ENCODE results near the gene MED12L.

The MED12L gene

DNA sequence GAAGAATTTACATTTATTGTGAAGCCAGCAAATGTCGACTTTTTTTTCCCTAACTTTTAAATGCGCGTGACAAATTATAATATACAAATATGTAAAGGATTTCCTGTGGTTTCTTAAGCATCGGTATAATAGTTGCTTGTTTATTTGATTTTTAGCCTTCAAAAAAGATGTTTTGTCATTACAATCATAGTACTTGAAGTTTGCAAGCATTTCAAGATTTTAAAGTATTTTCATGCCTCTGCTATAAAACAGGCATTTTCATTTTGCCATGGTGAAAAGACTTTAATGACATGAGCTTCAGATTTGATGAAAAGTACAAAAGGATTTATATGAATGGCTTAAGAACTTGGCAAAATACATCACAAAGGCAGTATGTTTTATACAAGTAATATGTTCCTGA lies 308.5 kb downstream of the MED12L start:
- H3K9ac ChIP-seq (ENCODE audit: low read depth in 1 of 2, low read length in 2 of 2), result no peak overlapping the region
- no peak overlapping the region for H3K4me3 ChIP-seq (ENCODE audit: low read depth in 1 of 2, low read length in 2 of 2)
- H3K27ac ChIP-seq (ENCODE audit: low read depth, low read length), result no peak overlapping the region
- H3K36me3 ChIP-seq (ENCODE audit: control insufficient read depth in 1 of 2, insufficient read depth in 2 of 2, low read length in 2 of 2), result no peaks in the 10 kb centered on the region
- H3K4me1 ChIP-seq (ENCODE audit: control insufficient read depth in 1 of 2, insufficient read depth in 2 of 2, low read length in 2 of 2), result no peaks in the 10 kb centered on the region
- no peaks in the 10 kb centered on the region for H3K27me3 ChIP-seq (ENCODE audit: control insufficient read depth in 1 of 2, insufficient read depth in 2 of 2, low read length in 2 of 2)
- no peaks in the 10 kb centered on the region for H3K9me3 ChIP-seq (ENCODE audit: control insufficient read depth in 1 of 2, low read length in 2 of 2)

GRCh38 chr3:151394611-151395010 lies 309.1 kb downstream of the MED12L start:
- no peaks in the 10 kb centered on the region for H3K27me3 ChIP-seq (ENCODE audit: control insufficient read depth in 1 of 2, insufficient read depth in 2 of 2, low read length in 2 of 2)
- no peaks in the 10 kb centered on the region for H3K9me3 ChIP-seq (ENCODE audit: control insufficient read depth in 1 of 2, low read length in 2 of 2)
- no peak overlapping the region for H3K27ac ChIP-seq (ENCODE audit: low read depth, low read length)
- no peaks in the 10 kb centered on the region for H3K4me1 ChIP-seq (ENCODE audit: control insufficient read depth in 1 of 2, insufficient read depth in 2 of 2, low read length in 2 of 2)
- H3K36me3 ChIP-seq (ENCODE audit: control insufficient read depth in 1 of 2, insufficient read depth in 2 of 2, low read length in 2 of 2), result no peaks in the 10 kb centered on the region
- no peak overlapping the region for H3K4me3 ChIP-seq (ENCODE audit: low read depth in 1 of 2, low read length in 2 of 2)
- no peak overlapping the region for H3K9ac ChIP-seq (ENCODE audit: low read depth in 1 of 2, low read length in 2 of 2)

DNA sequence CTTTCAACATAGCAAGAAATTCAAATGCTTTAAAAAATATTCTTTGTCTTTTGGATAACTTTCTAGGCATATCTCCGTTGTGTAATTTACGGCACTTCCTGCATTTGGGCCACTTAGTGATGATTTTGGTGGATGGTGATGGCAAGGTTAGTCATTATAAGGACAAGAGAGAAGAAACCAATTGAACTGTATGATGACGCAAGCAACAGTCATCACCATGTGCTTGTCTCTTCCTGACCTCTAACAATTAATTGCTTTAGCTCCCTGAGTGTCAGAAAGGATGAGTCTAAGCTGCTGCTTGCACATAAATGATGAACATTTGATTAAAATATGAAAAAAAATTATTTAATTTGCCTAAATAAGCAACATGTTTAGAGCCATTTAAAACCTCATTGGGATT lies 310.3 kb downstream of the MED12L start:
- H3K9ac ChIP-seq (ENCODE audit: low read depth in 1 of 2, low read length in 2 of 2), result no peak overlapping the region

GRCh38 chr3:151398895-151399294 lies 313.4 kb downstream of the MED12L start:
- H3K4me1 ChIP-seq (ENCODE audit: control insufficient read depth in 1 of 2, insufficient read depth in 2 of 2, low read length in 2 of 2), result no peaks in the 10 kb centered on the region
- no peaks in the 10 kb centered on the region for H3K9me3 ChIP-seq (ENCODE audit: control insufficient read depth in 1 of 2, low read length in 2 of 2)
- no peaks in the 10 kb centered on the region for H3K36me3 ChIP-seq (ENCODE audit: control insufficient read depth in 1 of 2, insufficient read depth in 2 of 2, low read length in 2 of 2)
- H3K9ac ChIP-seq (ENCODE audit: low read depth in 1 of 2, low read length in 2 of 2), result no peak overlapping the region
- no peak overlapping the region for H3K4me3 ChIP-seq (ENCODE audit: low read depth in 1 of 2, low read length in 2 of 2)
- H3K27me3 ChIP-seq (ENCODE audit: control insufficient read depth in 1 of 2, insufficient read depth in 2 of 2, low read length in 2 of 2), result no peaks in the 10 kb centered on the region
- H3K27ac ChIP-seq (ENCODE audit: low read depth, low read length), result no peak overlapping the region

More for the DNA sequence above, 310.3 kb downstream of the MED12L start:
- H3K9me3 ChIP-seq (ENCODE audit: control insufficient read depth in 1 of 2, low read length in 2 of 2), result no peaks in the 10 kb centered on the region
- H3K27ac ChIP-seq (ENCODE audit: low read depth, low read length), result no peak overlapping the region
- H3K36me3 ChIP-seq (ENCODE audit: control insufficient read depth in 1 of 2, insufficient read depth in 2 of 2, low read length in 2 of 2), result no peaks in the 10 kb centered on the region
- no peak overlapping the region for H3K4me3 ChIP-seq (ENCODE audit: low read depth in 1 of 2, low read length in 2 of 2)
- H3K27me3 ChIP-seq (ENCODE audit: control insufficient read depth in 1 of 2, insufficient read depth in 2 of 2, low read length in 2 of 2), result no peaks in the 10 kb centered on the region
- no peaks in the 10 kb centered on the region for H3K4me1 ChIP-seq (ENCODE audit: control insufficient read depth in 1 of 2, insufficient read depth in 2 of 2, low read length in 2 of 2)

- no peaks in the 10 kb centered on the region for H3K36me3 ChIP-seq (ENCODE audit: control insufficient read depth in 1 of 2, insufficient read depth in 2 of 2, low read length in 2 of 2)
- H3K27ac ChIP-seq (ENCODE audit: low read depth, low read length), result no peak overlapping the region
- H3K4me1 ChIP-seq (ENCODE audit: control insufficient read depth in 1 of 2, insufficient read depth in 2 of 2, low read length in 2 of 2), result no peaks in the 10 kb centered on the region
- H3K9ac ChIP-seq (ENCODE audit: low read depth in 1 of 2, low read length in 2 of 2), result no peak overlapping the region
- H3K4me3 ChIP-seq (ENCODE audit: low read depth in 1 of 2, low read length in 2 of 2), result no peak overlapping the region
- H3K27me3 ChIP-seq (ENCODE audit: control insufficient read depth in 1 of 2, insufficient read depth in 2 of 2, low read length in 2 of 2), result no peaks in the 10 kb centered on the region
- no peaks in the 10 kb centered on the region for H3K9me3 ChIP-seq (ENCODE audit: control insufficient read depth in 1 of 2, low read length in 2 of 2)
Observed at GRCh38 chr3:151400341-151400740, 314.9 kb downstream of the MED12L start.

DNA sequence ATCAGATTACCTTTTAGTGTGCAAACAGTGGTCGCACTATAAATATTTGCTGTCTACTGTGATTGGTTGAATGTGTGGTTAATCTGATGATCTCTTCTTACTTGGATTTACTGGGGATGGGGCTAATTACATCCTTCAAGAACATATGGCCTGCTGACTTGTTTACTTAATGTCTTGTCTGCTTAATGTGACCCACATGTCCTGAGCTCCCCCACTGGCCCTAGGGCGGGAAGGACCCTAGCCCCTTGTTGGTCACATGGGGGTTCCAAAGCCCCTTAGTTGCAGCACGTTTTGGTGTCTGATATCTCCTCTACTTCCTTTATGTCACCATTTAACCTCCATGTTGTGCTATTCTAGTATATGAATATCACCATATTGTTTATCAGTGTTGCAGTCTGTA lies 316.9 kb downstream of the MED12L start:
- no peaks in the 10 kb centered on the region for H3K9me3 ChIP-seq (ENCODE audit: control insufficient read depth in 1 of 2, low read length in 2 of 2)
- H3K4me1 ChIP-seq (ENCODE audit: control insufficient read depth in 1 of 2, insufficient read depth in 2 of 2, low read length in 2 of 2), result no peaks in the 10 kb centered on the region
- H3K27me3 ChIP-seq (ENCODE audit: control insufficient read depth in 1 of 2, insufficient read depth in 2 of 2, low read length in 2 of 2), result no peaks in the 10 kb centered on the region
- H3K9ac ChIP-seq (ENCODE audit: low read depth in 1 of 2, low read length in 2 of 2), result no peak overlapping the region
- no peak overlapping the region for H3K4me3 ChIP-seq (ENCODE audit: low read depth in 1 of 2, low read length in 2 of 2)
- no peaks in the 10 kb centered on the region for H3K36me3 ChIP-seq (ENCODE audit: control insufficient read depth in 1 of 2, insufficient read depth in 2 of 2, low read length in 2 of 2)
- no peak overlapping the region for H3K27ac ChIP-seq (ENCODE audit: low read depth, low read length)

- no peaks in the 10 kb centered on the region for H3K9me3 ChIP-seq (ENCODE audit: control insufficient read depth in 1 of 2, low read length in 2 of 2)
- H3K27ac ChIP-seq (ENCODE audit: low read depth, low read length), result no peak overlapping the region
- H3K36me3 ChIP-seq (ENCODE audit: control insufficient read depth in 1 of 2, insufficient read depth in 2 of 2, low read length in 2 of 2), result no peaks in the 10 kb centered on the region
- H3K27me3 ChIP-seq (ENCODE audit: control insufficient read depth in 1 of 2, insufficient read depth in 2 of 2, low read length in 2 of 2), result no peaks in the 10 kb centered on the region
- H3K9ac ChIP-seq (ENCODE audit: low read depth in 1 of 2, low read length in 2 of 2), result no peak overlapping the region
- no peaks in the 10 kb centered on the region for H3K4me1 ChIP-seq (ENCODE audit: control insufficient read depth in 1 of 2, insufficient read depth in 2 of 2, low read length in 2 of 2)
- H3K4me3 ChIP-seq (ENCODE audit: low read depth in 1 of 2, low read length in 2 of 2), result no peak overlapping the region
Observed at GRCh38 chr3:151403246-151403645, 317.8 kb downstream of the MED12L start.

- no peaks in the 10 kb centered on the region for H3K36me3 ChIP-seq (ENCODE audit: control insufficient read depth in 1 of 2, insufficient read depth in 2 of 2, low read length in 2 of 2)
- no peak overlapping the region for H3K4me3 ChIP-seq (ENCODE audit: low read depth in 1 of 2, low read length in 2 of 2)
- no peaks in the 10 kb centered on the region for H3K9me3 ChIP-seq (ENCODE audit: control insufficient read depth in 1 of 2, low read length in 2 of 2)
- H3K27ac ChIP-seq (ENCODE audit: low read depth, low read length), result no peak overlapping the region
- no peak overlapping the region for H3K9ac ChIP-seq (ENCODE audit: low read depth in 1 of 2, low read length in 2 of 2)
- H3K27me3 ChIP-seq (ENCODE audit: control insufficient read depth in 1 of 2, insufficient read depth in 2 of 2, low read length in 2 of 2), result no peaks in the 10 kb centered on the region
- no peaks in the 10 kb centered on the region for H3K4me1 ChIP-seq (ENCODE audit: control insufficient read depth in 1 of 2, insufficient read depth in 2 of 2, low read length in 2 of 2)
Observed at GRCh38 chr3:151404316-151404715, 318.9 kb downstream of the MED12L start.

DNA sequence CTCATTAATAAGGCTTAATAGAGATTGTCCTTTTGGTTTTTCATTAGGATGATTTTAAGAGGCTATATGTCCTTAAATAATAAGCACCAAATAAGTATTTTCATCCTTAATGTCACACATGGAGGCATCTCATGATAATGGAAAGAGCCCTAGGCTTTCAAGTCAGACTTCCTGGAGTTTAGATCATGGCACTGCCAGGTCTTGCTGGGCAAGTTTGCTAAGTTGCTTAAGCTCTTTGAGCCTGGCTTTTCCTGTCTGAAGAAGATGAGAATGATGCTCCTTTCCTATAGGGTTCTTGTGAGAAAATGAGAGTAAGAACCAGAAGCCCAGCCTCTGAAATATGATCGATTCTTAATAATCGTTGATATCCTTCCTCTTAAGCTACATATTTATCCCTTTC lies 322.5 kb downstream of the MED12L start:
- H3K9ac ChIP-seq (ENCODE audit: low read depth in 1 of 2, low read length in 2 of 2), result no peak overlapping the region
- no peak overlapping the region for H3K4me3 ChIP-seq (ENCODE audit: low read depth in 1 of 2, low read length in 2 of 2)
- no peaks in the 10 kb centered on the region for H3K4me1 ChIP-seq (ENCODE audit: control insufficient read depth in 1 of 2, insufficient read depth in 2 of 2, low read length in 2 of 2)
- H3K36me3 ChIP-seq (ENCODE audit: control insufficient read depth in 1 of 2, insufficient read depth in 2 of 2, low read length in 2 of 2), result no peaks in the 10 kb centered on the region
- no peaks in the 10 kb centered on the region for H3K27me3 ChIP-seq (ENCODE audit: control insufficient read depth in 1 of 2, insufficient read depth in 2 of 2, low read length in 2 of 2)
- H3K27ac ChIP-seq (ENCODE audit: low read depth, low read length), result no peak overlapping the region
- H3K9me3 ChIP-seq (ENCODE audit: control insufficient read depth in 1 of 2, low read length in 2 of 2), result no peaks in the 10 kb centered on the region

- Histone ChIP-seq H3K36me3 (ENCODE audit: control insufficient read depth in 1 of 2, insufficient read depth in 2 of 2, low read length in 2 of 2) (no peaks in the 10 kb centered on the region), H3K27ac (ENCODE audit: low read depth, low read length) (no peak overlapping the region), H3K4me1 (ENCODE audit: control insufficient read depth in 1 of 2, insufficient read depth in 2 of 2, low read length in 2 of 2) (no peaks in the 10 kb centered on the region), H3K4me3 (ENCODE audit: low read depth in 1 of 2, low read length in 2 of 2) (no peak overlapping the region), H3K9ac (ENCODE audit: low read depth in 1 of 2, low read length in 2 of 2) (no peak overlapping the region), H3K9me3 (ENCODE audit: control insufficient read depth in 1 of 2, low read length in 2 of 2) (no peaks in the 10 kb centered on the region), H3K27me3 (ENCODE audit: control insufficient read depth in 1 of 2, insufficient read depth in 2 of 2, low read length in 2 of 2) (no peaks in the 10 kb centered on the region)
Observed at GRCh38 chr3:151410891-151411559, 325.6 kb downstream of the MED12L start.

DNA sequence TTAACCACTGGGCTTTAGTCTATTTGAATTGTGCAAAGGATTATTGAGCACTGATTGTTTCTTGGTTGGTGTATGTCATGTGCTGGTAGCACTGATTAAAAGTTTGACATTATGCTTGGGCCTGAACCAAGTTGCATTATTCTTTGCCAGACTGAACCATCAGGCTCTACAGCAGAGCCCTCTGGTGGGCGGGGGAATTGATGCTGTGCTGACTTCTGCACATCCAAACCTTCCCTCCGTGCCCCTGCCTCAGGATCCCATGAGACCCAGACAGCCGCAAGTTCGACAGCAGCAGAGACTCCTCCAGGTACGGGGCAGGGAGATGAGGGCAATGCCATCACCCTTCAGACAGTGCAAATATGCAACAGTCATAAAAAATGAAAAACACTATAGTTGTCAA lies 327.5 kb downstream of the MED12L start:
- Histone ChIP-seq H3K9me3 (ENCODE audit: control insufficient read depth in 1 of 2, low read length in 2 of 2) (no peaks in the 10 kb centered on the region), H3K4me1 (ENCODE audit: control insufficient read depth in 1 of 2, insufficient read depth in 2 of 2, low read length in 2 of 2) (no peaks in the 10 kb centered on the region)

More for the DNA sequence above, 327.5 kb downstream of the MED12L start:
- no peak overlapping the region for H3K4me3 ChIP-seq (ENCODE audit: low read depth in 1 of 2, low read length in 2 of 2)
- H3K9ac ChIP-seq (ENCODE audit: low read depth in 1 of 2, low read length in 2 of 2), result no peak overlapping the region
- no peaks in the 10 kb centered on the region for H3K27me3 ChIP-seq (ENCODE audit: control insufficient read depth in 1 of 2, insufficient read depth in 2 of 2, low read length in 2 of 2)
- H3K36me3 ChIP-seq (ENCODE audit: control insufficient read depth in 1 of 2, insufficient read depth in 2 of 2, low read length in 2 of 2), result no peaks in the 10 kb centered on the region
- H3K27ac ChIP-seq (ENCODE audit: low read depth, low read length), result no peak overlapping the region
